GM08714 (cell line): ENCODE results near the gene STK4.
"Not testable (repeated sequence)": the region's sequence is repeated elsewhere in the genome, so short reads cannot be mapped to it uniquely, and the experiment has no call there.

Source experiments
- H3K4me3 ChIP-seq: fragments of 200-500 bp; sonication (Bioruptor generic); 2 replicates; pipeline ENCODE4 v1.5.1; 2014; ENCODE audit warnings: mild to moderate bottlenecking, low read length, inconsistent platforms
- ZNF274 ChIP-seq: IDR thresholded peaks from 2 replicates; pipeline ENCODE4 v1.6.1; 2012; ENCODE audit warnings: mild to moderate bottlenecking, low read depth, low read length

Gene STK4

GRCh38 chr20:45019027-45019761, 52.9 kb downstream of the STK4 start:
- H3K4me3 ChIP-seq: no peak overlapping the region
- no peak for TF ChIP-seq ZNF274

- no peak overlapping the region for H3K4me3 ChIP-seq
- no peak for TF ChIP-seq ZNF274
These were observed 53.4 kb downstream of the STK4 start for GRCh38 chr20:45019762-45020123.

GRCh38 chr20:45020236-45020886, 54.0 kb downstream of the STK4 start:
- TF ChIP-seq ZNF274: no peak
- no peak overlapping the region for H3K4me3 ChIP-seq

- no peak overlapping the region for H3K4me3 ChIP-seq
- TF ChIP-seq ZNF274: no peak
These were observed 55.3 kb downstream of the STK4 start for GRCh38 chr20:45021631-45022030.

- H3K4me3 ChIP-seq: not testable (repeated sequence)
These were observed 56.8 kb downstream of the STK4 start for GRCh38 chr20:45023140-45023539.

GRCh38 chr20:45028424-45029136, 62.3 kb downstream of the STK4 start:
- TF ChIP-seq ZNF274: no peak

GRCh38 chr20:45029884-45030283, 63.6 kb downstream of the STK4 start:
- no peak for TF ChIP-seq ZNF274
- H3K4me3 ChIP-seq: no peak overlapping the region

More at GRCh38 chr20:45028424-45029136, 62.3 kb downstream of the STK4 start:
- H3K4me3 ChIP-seq: no peak overlapping the region

GRCh38 chr20:45032276-45032675, 66.0 kb downstream of the STK4 start:
- no peak overlapping the region for H3K4me3 ChIP-seq
- no peak for TF ChIP-seq ZNF274

GRCh38 chr20:45032781-45033180, 66.5 kb downstream of the STK4 start:
- H3K4me3 ChIP-seq: no peak overlapping the region
- no peak for TF ChIP-seq ZNF274

DNA sequence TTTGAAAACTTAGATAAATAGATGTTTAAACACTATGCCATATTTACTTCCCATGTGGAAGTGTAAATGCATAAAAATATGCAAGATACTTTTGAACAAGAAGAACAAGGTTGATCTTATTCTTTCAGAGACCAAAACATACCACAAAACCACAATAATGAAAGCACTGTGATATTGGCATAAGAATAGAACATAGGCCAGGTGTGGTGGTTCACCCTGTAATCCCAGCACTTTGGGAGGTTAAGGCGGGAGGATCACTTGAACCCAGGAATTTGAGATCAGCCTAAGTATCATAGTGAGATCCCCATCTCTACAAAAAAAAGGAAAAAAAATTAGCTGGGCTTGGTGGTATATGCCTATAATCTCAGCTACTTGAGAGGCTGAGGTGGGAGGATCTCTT, 68.1 kb downstream of the STK4 start:
- no peak overlapping the region; the same call in 1 of the 2 replicates for H3K4me3 ChIP-seq
- no peak for TF ChIP-seq ZNF274

GRCh38 chr20:45036044-45036755, 69.9 kb downstream of the STK4 start:
- no peak for TF ChIP-seq ZNF274
- H3K4me3 ChIP-seq: no peak overlapping the region

DNA sequence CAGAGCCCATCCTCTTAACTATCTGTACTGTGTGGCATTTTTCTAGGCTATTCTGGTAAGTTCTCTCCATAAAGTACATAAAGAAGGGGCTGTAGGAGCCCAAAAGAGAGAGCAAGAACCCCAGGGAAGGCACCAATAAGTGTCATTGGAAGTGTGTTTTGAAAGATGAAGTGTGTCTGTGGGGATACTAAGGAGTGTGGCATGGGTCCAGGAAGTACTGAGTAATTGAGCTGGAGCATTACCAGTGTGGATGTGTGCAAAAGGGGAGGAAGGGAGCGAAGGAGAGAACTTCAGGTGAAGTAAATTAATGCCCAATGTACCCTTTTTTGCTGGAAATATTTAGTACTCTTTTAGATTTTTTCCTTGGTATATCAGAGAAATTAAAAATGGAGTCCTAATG, 70.7 kb downstream of the STK4 start:
- no peak overlapping the region for H3K4me3 ChIP-seq
- TF ChIP-seq ZNF274: no peak

DNA sequence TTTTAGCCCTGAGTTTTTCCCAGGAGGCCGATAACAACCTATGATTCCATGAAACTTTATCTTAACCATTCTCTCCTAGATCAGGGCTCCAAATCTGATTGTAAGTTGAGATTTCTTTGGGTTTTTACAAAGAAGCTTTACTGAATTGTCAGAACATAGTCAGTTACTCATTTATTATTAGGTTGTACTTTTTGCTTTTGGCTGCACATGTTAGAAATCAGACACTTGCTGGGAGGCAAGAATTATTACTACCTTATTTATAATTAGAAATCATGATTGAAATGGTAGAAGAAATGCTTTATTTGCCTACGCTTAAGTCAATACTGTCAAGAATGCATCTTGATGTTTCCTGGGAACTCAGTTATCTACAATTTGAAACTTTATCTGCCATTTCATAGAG, 71.3 kb downstream of the STK4 start:
- TF ChIP-seq ZNF274: no peak

GRCh38 chr20:45038745-45039474, 72.6 kb downstream of the STK4 start:
- H3K4me3 ChIP-seq: no peak overlapping the region
- no peak for TF ChIP-seq ZNF274

More for the DNA sequence above, 71.3 kb downstream of the STK4 start:
- no peak overlapping the region for H3K4me3 ChIP-seq

DNA sequence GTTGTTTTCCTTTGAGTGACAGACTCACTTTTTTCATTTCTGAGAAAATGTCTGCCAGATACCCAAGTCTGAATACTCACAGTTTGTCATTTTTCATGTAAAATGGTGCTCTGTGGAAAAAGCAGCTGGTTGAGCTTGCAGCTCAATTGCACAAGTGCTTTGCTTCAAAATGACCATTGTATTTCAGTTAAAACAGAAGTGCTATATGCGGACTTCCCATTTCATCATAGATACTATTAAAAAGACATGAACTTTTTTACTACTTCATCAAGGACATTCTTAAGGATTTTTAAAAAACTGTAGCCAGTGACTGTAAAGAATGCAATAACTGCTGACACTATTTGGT, 73.1 kb downstream of the STK4 start:
- TF ChIP-seq ZNF274: no peak
- H3K4me3 ChIP-seq: no peak overlapping the region
